Glutamatergic neuron (in vitro differentiated cells): ENCODE data around the gene ARAF. TPM values are rescaled to one million over a fixed set of nuclear protein-coding genes. Genes with fewer than 3 reads are reported as not detected.

Source experiments
- DNase-seq: peaks from one replicate; pipeline ENCODE4 v3.0.0; 2022
- H3K27ac Mint-ChIP-seq: one replicate; pipeline ENCODE4 v1.8.0; 2020; ENCODE audit warnings: mild to moderate bottlenecking, mixed read lengths, inconsistent platforms; ENCODE audit not compliant: unreplicated experiment
- H3K27me3 Mint-ChIP-seq: one replicate; pipeline ENCODE4 v1.8.0; 2020; ENCODE audit warnings: mild to moderate bottlenecking, moderate library complexity, mixed read lengths, inconsistent platforms; ENCODE audit not compliant: unreplicated experiment
- H3K36me3 Mint-ChIP-seq: one replicate; pipeline ENCODE4 v1.8.0; 2020; ENCODE audit warnings: mild to moderate bottlenecking, mixed read lengths, inconsistent platforms; ENCODE audit not compliant: unreplicated experiment
- H3K4me1 Mint-ChIP-seq: one replicate; pipeline ENCODE4 v1.8.0; 2020; ENCODE audit warnings: mild to moderate bottlenecking, low read depth, mixed read lengths, inconsistent platforms; ENCODE audit not compliant: unreplicated experiment
- H3K4me3 Mint-ChIP-seq: one replicate; pipeline ENCODE4 v1.8.0; 2020; ENCODE audit warnings: mild to moderate bottlenecking, mixed read lengths, inconsistent platforms; ENCODE audit not compliant: unreplicated experiment
- H3K9me3 Mint-ChIP-seq: one replicate; pipeline ENCODE4 v1.8.0; 2020; ENCODE audit warnings: mild to moderate bottlenecking, moderate library complexity, mixed read lengths, inconsistent platforms; ENCODE audit not compliant: unreplicated experiment
- total RNA-seq: library from RNA; stranded (reverse); fragmentation: NEBNext Ultra II Directional; extraction: Animal tissue kit (Norgen Biotek cat#: 25700); gene quantifications from one replicate; pipeline ENCODE4 v1.2.1, GENCODE V29; 2021; ENCODE audit not compliant: unreplicated experiment
- TF ChIP-seq, protein P1 (sequence below): fragments of 200-600 bp; sonication (generic); IDR thresholded peaks from one replicate; pipeline ENCODE4 v1.5.0; 2021; ENCODE audit not compliant: partially characterized antibody, unreplicated experiment

ARAF gene
- total RNA-seq, 1 donor from 2014 or later = 25.5 TPM

- DNase-seq = no peak
- no peaks in the 10 kb centered on the region for H3K36me3 Mint-ChIP-seq
- H3K27me3 Mint-ChIP-seq = peaks cover 2% of the 10 kb centered on the region
- no peak overlapping the region for H3K27ac Mint-ChIP-seq
- TF ChIP-seq, protein P1, sequence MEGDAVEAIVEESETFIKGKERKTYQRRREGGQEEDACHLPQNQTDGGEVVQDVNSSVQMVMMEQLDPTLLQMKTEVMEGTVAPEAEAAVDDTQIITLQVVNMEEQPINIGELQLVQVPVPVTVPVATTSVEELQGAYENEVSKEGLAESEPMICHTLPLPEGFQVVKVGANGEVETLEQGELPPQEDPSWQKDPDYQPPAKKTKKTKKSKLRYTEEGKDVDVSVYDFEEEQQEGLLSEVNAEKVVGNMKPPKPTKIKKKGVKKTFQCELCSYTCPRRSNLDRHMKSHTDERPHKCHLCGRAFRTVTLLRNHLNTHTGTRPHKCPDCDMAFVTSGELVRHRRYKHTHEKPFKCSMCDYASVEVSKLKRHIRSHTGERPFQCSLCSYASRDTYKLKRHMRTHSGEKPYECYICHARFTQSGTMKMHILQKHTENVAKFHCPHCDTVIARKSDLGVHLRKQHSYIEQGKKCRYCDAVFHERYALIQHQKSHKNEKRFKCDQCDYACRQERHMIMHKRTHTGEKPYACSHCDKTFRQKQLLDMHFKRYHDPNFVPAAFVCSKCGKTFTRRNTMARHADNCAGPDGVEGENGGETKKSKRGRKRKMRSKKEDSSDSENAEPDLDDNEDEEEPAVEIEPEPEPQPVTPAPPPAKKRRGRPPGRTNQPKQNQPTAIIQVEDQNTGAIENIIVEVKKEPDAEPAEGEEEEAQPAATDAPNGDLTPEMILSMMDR = no peak
- H3K4me1 Mint-ChIP-seq = peaks cover 2% of the 10 kb centered on the region
- peaks cover 3% of the 10 kb centered on the region for H3K9me3 Mint-ChIP-seq
- H3K4me3 Mint-ChIP-seq = no peak overlapping the region
These were observed 24.3 kb downstream of the ARAF start for GRCh38 chrX:47585273-47585672.

DNA sequence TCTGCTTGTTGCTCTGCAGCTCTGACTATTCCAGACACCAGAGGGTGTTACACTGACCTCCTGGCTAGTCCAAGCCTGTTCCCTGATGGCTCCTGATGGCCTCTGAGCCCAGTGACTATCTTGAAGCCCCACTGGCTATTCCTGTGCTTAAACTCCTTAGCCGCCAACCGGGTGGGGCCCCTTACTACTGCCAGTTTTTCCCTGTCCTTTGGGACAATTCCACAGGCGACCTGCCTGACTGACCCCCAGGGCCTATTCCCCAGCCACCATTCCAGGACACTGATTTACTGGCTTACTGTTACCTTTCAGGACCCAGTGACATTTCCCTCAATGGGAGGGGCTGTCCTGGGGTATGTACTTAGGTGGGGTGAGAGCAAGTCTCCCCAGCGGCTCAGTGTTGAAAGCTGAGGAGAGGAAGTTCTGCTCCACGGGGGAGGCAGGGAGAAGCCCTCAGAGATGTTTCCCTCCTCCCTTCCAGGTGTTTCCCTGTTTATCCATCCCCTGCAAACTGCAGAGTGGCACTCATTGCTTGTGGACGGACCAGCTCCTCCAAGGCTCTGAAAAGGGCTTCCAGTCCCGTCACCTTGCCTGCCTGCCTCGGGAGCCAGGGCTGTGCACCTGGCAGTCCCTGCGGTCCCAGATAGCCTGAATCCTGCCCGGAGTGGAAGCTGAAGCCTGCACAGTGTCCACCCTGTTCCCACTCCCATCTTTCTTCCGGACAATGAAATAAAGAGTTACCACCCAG, 25.2 kb downstream of the ARAF start:
- no peaks in the 10 kb centered on the region for H3K36me3 Mint-ChIP-seq
- peaks cover 2% of the 10 kb centered on the region for H3K27me3 Mint-ChIP-seq
- peaks cover 3% of the 10 kb centered on the region for H3K9me3 Mint-ChIP-seq
- H3K4me1 Mint-ChIP-seq = peaks cover 2% of the 10 kb centered on the region
- TF ChIP-seq, protein P1 = no peak
- DNase-seq = no peak
- H3K27ac Mint-ChIP-seq = no peak overlapping the region
- H3K4me3 Mint-ChIP-seq = no peak overlapping the region

GRCh38 chrX:47587091-47587891, 26.3 kb downstream of the ARAF start:
- Mint-ChIP-seq H3K4me1 (no peaks in the 10 kb centered on the region), H3K27ac (no peak overlapping the region), H3K36me3 (no peaks in the 10 kb centered on the region), H3K4me3 (no peak overlapping the region), H3K9me3 (peaks cover 3% of the 10 kb centered on the region), H3K27me3 (peaks cover 2% of the 10 kb centered on the region)
- no peak for DNase-seq
- TF ChIP-seq, protein P1 = no peak

DNA sequence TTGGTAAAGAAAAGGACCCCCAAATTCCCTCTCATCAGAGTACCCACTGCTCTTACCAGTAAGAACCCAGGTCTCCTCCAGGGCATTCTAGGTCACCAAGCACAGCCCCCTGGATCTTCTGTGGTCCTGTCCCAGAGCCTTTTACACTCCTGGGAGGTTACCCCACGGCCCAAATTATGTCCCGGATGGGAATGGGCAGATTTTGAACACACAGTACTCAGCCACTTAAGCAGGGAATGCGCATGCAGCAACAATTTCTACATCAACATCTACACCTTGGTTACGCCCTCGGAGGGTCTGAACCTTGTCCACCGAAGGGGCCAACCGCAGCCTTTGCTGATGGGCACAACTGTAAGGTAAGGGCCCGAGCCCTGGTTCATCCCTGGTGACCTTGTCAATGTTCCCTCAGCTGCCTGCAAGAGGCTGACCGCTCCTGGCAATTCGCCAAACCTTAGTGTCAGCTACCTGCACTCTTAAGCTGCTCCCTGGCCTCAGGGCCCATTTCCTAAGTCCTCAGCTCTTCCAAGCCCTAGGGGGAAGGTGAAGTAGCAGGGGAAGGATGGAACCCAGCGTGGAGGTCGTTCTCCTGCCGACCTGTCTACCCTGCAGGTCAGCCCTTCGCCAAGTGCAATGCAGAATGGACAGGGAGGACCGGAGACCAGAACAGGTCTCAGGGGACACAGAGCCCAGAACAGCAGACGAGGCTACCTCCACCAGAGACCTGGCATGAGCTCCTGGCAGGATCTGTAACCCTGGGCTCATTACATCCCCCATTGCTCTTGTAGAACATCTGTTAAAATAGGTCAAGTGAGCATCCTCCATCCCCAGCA, 27.1 kb downstream of the ARAF start:
- peaks cover 3% of the 10 kb centered on the region for H3K9me3 Mint-ChIP-seq
- H3K4me3 Mint-ChIP-seq = no peak overlapping the region
- peaks cover 2% of the 10 kb centered on the region for H3K27me3 Mint-ChIP-seq
- TF ChIP-seq, protein P1 = no peak
- no peaks in the 10 kb centered on the region for H3K36me3 Mint-ChIP-seq
- DNase-seq = no peak
- H3K4me1 Mint-ChIP-seq = no peaks in the 10 kb centered on the region
- no peak overlapping the region for H3K27ac Mint-ChIP-seq
